Measurements from ENCODE around the gene C15orf62.

The C15orf62 gene

DNA sequence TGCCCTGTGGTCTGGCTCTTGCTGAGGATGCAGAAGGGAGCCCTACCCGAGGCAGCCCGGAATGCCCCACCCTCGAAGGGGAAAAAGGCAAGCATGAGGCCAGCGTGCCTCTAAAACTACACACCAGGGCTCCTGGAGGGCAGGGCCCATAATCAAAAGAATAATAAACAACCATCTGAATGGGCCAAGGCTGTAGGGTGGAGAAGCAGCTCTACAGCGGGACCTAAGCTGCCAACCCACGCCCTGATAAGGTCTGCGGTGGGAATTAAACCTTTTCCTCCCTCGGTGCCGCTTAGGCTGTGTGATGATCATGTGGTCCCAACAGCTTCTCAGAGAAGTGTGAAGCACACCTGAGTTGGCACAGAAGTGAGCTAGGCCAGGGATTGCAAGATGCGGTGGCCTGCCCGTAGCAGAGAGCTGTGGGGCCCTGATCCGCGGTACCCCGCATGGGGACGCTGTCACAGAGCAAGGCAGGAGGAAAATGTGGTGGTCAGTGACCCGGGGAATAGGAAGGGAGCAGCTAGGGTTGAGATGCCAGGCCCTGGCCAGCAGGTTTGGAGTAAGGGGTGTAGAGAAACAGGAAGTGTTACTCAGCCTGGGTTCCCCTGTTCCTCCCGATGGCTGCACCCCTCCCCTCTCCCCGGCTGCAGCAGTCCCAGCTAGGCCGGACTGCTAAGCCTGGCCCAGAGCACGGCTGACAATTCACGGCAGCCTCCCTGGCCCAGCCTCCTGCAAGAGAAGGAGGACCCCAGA lies 1.1 kb upstream of the C15orf62 start (continued):
- TF ChIP-seq, protein P1, sequence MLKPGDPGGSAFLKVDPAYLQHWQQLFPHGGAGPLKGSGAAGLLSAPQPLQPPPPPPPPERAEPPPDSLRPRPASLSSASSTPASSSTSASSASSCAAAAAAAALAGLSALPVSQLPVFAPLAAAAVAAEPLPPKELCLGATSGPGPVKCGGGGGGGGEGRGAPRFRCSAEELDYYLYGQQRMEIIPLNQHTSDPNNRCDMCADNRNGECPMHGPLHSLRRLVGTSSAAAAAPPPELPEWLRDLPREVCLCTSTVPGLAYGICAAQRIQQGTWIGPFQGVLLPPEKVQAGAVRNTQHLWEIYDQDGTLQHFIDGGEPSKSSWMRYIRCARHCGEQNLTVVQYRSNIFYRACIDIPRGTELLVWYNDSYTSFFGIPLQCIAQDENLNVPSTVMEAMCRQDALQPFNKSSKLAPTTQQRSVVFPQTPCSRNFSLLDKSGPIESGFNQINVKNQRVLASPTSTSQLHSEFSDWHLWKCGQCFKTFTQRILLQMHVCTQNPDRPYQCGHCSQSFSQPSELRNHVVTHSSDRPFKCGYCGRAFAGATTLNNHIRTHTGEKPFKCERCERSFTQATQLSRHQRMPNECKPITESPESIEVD (tag by site-specific recombination; IDR thresholded peaks at IDR 0.05), result no peak
- TF ChIP-seq ZNF239 (tag by site-specific recombination; IDR thresholded peaks at IDR 0.05), result peak; percentile 99
- TF ChIP-seq KLF1 (tag by site-specific recombination; IDR thresholded peaks at IDR 0.05), result peak; percentile 98
- no peak for TF ChIP-seq OVOL3 (tag by site-specific recombination; IDR thresholded peaks at IDR 0.05)
- TF ChIP-seq, protein P2, sequence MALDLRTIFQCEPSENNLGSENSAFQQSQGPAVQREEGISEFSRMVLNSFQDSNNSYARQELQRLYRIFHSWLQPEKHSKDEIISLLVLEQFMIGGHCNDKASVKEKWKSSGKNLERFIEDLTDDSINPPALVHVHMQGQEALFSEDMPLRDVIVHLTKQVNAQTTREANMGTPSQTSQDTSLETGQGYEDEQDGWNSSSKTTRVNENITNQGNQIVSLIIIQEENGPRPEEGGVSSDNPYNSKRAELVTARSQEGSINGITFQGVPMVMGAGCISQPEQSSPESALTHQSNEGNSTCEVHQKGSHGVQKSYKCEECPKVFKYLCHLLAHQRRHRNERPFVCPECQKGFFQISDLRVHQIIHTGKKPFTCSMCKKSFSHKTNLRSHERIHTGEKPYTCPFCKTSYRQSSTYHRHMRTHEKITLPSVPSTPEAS (tag by site-specific recombination; IDR thresholded peaks at IDR 0.05), result no peak
- no peak for TF ChIP-seq HOXA7 (CRISPR knock-in tag; IDR thresholded peaks at IDR 0.05; ENCODE audit: borderline replicate concordance)
- TF ChIP-seq ZFP3 (tag by site-specific recombination; IDR thresholded peaks at IDR 0.05; ENCODE audit: low read depth), result no peak
- no peak for TF ChIP-seq ZNF654 (tag by site-specific recombination; IDR thresholded peaks at IDR 0.05; ENCODE audit: low read depth)
- no peak for TF ChIP-seq ZNF514 (tag by site-specific recombination; IDR thresholded peaks at IDR 0.05)
- TF ChIP-seq, protein P3, sequence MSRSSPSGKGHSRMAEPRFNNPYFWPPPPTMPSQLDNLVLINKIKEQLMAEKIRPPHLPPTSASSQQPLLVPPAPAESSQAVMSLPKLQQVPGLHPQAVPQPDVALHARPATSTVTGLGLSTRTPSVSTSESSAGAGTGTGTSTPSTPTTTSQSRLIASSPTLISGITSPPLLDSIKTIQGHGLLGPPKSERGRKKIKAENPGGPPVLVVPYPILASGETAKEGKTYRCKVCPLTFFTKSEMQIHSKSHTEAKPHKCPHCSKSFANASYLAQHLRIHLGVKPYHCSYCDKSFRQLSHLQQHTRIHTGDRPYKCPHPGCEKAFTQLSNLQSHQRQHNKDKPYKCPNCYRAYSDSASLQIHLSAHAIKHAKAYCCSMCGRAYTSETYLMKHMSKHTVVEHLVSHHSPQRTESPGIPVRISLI (tag by site-specific recombination; IDR thresholded peaks at IDR 0.05), result no peak
- TF ChIP-seq, protein P4, sequence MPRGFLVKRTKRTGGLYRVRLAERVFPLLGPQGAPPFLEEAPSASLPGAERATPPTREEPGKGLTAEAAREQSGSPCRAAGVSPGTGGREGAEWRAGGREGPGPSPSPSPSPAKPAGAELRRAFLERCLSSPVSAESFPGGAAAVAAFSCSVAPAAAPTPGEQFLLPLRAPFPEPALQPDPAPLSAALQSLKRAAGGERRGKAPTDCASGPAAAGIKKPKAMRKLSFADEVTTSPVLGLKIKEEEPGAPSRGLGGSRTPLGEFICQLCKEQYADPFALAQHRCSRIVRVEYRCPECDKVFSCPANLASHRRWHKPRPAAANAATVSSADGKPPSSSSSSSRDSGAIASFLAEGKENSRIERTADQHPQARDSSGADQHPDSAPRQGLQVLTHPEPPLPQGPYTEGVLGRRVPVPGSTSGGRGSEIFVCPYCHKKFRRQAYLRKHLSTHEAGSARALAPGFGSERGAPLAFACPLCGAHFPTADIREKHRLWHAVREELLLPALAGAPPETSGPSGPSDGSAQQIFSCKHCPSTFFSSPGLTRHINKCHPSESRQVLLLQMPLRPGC (tag by site-specific recombination; IDR thresholded peaks at IDR 0.05), result no peak
- peak; percentile 66; the same call in 1 of the 2 replicates for TF ChIP-seq ZSCAN30 (tag by site-specific recombination; IDR thresholded peaks at IDR 0.05)
- TF ChIP-seq, protein P5, sequence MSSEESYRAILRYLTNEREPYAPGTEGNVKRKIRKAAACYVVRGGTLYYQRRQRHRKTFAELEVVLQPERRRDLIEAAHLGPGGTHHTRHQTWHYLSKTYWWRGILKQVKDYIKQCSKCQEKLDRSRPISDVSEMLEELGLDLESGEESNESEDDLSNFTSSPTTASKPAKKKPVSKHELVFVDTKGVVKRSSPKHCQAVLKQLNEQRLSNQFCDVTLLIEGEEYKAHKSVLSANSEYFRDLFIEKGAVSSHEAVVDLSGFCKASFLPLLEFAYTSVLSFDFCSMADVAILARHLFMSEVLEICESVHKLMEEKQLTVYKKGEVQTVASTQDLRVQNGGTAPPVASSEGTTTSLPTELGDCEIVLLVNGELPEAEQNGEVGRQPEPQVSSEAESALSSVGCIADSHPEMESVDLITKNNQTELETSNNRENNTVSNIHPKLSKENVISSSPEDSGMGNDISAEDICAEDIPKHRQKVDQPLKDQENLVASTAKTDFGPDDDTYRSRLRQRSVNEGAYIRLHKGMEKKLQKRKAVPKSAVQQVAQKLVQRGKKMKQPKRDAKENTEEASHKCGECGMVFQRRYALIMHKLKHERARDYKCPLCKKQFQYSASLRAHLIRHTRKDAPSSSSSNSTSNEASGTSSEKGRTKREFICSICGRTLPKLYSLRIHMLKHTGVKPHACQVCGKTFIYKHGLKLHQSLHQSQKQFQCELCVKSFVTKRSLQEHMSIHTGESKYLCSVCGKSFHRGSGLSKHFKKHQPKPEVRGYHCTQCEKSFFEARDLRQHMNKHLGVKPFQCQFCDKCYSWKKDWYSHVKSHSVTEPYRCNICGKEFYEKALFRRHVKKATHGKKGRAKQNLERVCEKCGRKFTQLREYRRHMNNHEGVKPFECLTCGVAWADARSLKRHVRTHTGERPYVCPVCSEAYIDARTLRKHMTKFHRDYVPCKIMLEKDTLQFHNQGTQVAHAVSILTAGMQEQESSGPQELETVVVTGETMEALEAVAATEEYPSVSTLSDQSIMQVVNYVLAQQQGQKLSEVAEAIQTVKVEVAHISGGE (tag by site-specific recombination; conservative IDR thresholded peaks at IDR 0.05; ENCODE audit: low read depth), result peak; percentile 49; the same call in 1 of the 2 replicates
- 0 out of 2 replicates have a peak, but pooled peaks have one; percentile 33 for TF ChIP-seq ZXDB (tag by site-specific recombination; IDR thresholded peaks at IDR 0.05)
- no peak for TF ChIP-seq KLF16 (tag by site-specific recombination; IDR thresholded peaks at IDR 0.05)
- no peak; the same call in 1 of the 2 replicates for TF ChIP-seq ZFP69B (tag by site-specific recombination; IDR thresholded peaks at IDR 0.05)
- no peak for TF ChIP-seq ZNF350 (tag by site-specific recombination; IDR thresholded peaks at IDR 0.05)
- no peak for TF ChIP-seq ZNF24 (tag by site-specific recombination; IDR thresholded peaks at IDR 0.05)
- TF ChIP-seq, protein P6, sequence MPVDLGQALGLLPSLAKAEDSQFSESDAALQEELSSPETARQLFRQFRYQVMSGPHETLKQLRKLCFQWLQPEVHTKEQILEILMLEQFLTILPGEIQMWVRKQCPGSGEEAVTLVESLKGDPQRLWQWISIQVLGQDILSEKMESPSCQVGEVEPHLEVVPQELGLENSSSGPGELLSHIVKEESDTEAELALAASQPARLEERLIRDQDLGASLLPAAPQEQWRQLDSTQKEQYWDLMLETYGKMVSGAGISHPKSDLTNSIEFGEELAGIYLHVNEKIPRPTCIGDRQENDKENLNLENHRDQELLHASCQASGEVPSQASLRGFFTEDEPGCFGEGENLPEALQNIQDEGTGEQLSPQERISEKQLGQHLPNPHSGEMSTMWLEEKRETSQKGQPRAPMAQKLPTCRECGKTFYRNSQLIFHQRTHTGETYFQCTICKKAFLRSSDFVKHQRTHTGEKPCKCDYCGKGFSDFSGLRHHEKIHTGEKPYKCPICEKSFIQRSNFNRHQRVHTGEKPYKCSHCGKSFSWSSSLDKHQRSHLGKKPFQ (tag by site-specific recombination; IDR thresholded peaks at IDR 0.05), result peak; percentile 63
- no peak for TF ChIP-seq ZNF521 (tag by site-specific recombination; IDR thresholded peaks at IDR 0.05)
- TF ChIP-seq ZNF768 (tag by site-specific recombination; IDR thresholded peaks at IDR 0.05), result no peak
- TF ChIP-seq ZNF561 (tag by site-specific recombination; IDR thresholded peaks at IDR 0.05; ENCODE audit: borderline replicate concordance), result no peak
- no peak for TF ChIP-seq ZNF571 (tag by site-specific recombination; IDR thresholded peaks at IDR 0.05)
- TF ChIP-seq ZNF157 (tag by site-specific recombination; IDR thresholded peaks at IDR 0.05), result no peak
- TF ChIP-seq, protein P7, sequence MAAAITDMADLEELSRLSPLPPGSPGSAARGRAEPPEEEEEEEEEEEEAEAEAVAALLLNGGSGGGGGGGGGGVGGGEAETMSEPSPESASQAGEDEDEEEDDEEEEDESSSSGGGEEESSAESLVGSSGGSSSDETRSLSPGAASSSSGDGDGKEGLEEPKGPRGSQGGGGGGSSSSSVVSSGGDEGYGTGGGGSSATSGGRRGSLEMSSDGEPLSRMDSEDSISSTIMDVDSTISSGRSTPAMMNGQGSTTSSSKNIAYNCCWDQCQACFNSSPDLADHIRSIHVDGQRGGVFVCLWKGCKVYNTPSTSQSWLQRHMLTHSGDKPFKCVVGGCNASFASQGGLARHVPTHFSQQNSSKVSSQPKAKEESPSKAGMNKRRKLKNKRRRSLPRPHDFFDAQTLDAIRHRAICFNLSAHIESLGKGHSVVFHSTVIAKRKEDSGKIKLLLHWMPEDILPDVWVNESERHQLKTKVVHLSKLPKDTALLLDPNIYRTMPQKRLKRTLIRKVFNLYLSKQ (tag by site-specific recombination; IDR thresholded peaks at IDR 0.05; ENCODE audit: borderline replicate concordance), result no peak
- TF ChIP-seq ZNF146 (tag by site-specific recombination; IDR thresholded peaks at IDR 0.05), result no peak
- no peak for TF ChIP-seq ZNF155 (tag by site-specific recombination; IDR thresholded peaks at IDR 0.05)
- TF ChIP-seq ZNF416 (tag by site-specific recombination; IDR thresholded peaks at IDR 0.05), result no peak

Measured in HEK293 (cell line).